K562 (cell line): ENCODE measurements around the gene TGFBR2. TPM values are rescaled to one million over a fixed set of nuclear protein-coding genes. Genes with fewer than 3 reads are reported as not detected.

Source experiments
- ATAC-seq: fragments of 200-7000 bp; cut with Tn5 transposase; 3 replicates; pipeline ENCODE4 v1.9.1; 2020; ENCODE audit warnings: moderate library complexity
- BruUV-seq: library from RNA; stranded (reverse); fragments of 400-500 nt; replicated peaks from 2 replicates; lab custom pipeline; 2021; lab: Mats Ljungman, UMichigan
- CTCF ChIA-PET: fragments of 300-600 bp; formaldehyde crosslinking; extraction: SDS; loops from one replicate; lab custom pipeline; 2021; ENCODE audit warnings: low intra/inter-chr PET ratio; lab: Yijun Ruan, JAX
- POLR2A ChIA-PET: fragments of 300-600, 350-650 bp; sonication (Branson Sonifier 250); formaldehyde crosslinking; extraction: SDS; loops from one replicate; lab custom pipeline; 2021; ENCODE audit warnings: antibody characterized with exemption, inconsistent platforms; lab: Yijun Ruan, JAX
- DNase-seq, 4 experiments: peaks; one replicate each; pipeline versions ENCODE4 v3.0.0 to v3.0.0-alpha.2; 2011 to 2018; ENCODE audit warnings: low spot score in 3 of 4, mixed read lengths in 3 of 4; ENCODE audit errors: extremely low read depth in 1 of 4
- FAIRE-seq: peaks from 2 replicates; lab custom pipeline; 2011; peaks lifted over from hg19 to GRCh38; lab: Jason Lieb, UNC
- H2AFZ ChIP-seq: 2 replicates; pipeline ENCODE4 v1.6.0; 2011; ENCODE audit warnings: low read depth, low read length, control low read depth, inconsistent platforms
- H3K27ac ChIP-seq: fragments of 200-600 bp; 3 replicates; pipeline ENCODE4 v1.8.0; 2011; ENCODE audit warnings: low read depth, mild to moderate bottlenecking, control low read depth, inconsistent platforms, low read length, moderate library complexity, mixed read lengths; ENCODE audit errors: extremely low read depth
- H3K27me3 ChIP-seq, 2 experiments: fragments of 300-600 bp in 1 of 2; 2 replicates in 1 of 2; 3 replicates in 1 of 2; pipeline versions ENCODE4 v1.6.0 to v1.8.0; 2011; ENCODE audit warnings: inconsistent platforms in 2 of 2, low read length in 2 of 2, mild to moderate bottlenecking in 1 of 2, mixed read lengths in 1 of 2, moderate library complexity in 1 of 2; ENCODE audit not compliant: control insufficient read depth in 2 of 2, insufficient read depth in 2 of 2
- H3K36me3 ChIP-seq: fragments of 300-600 bp; 3 replicates; pipeline ENCODE4 v1.8.0; 2011; ENCODE audit warnings: mild to moderate bottlenecking, low read length, inconsistent platforms; ENCODE audit not compliant: control insufficient read depth, insufficient read depth
- H3K4me1 ChIP-seq, 2 experiments: fragments of 200-600 bp in 1 of 2; replicated peaks in 1 of 2; 2 replicates in 1 of 2; 3 replicates in 1 of 2; pipeline versions ENCODE4 v1.5.1 to v1.8.0; 2011; ENCODE audit warnings: inconsistent platforms in 2 of 2, low read length in 2 of 2, mild to moderate bottlenecking in 1 of 2, mixed read lengths in 1 of 2, moderate library complexity in 1 of 2; ENCODE audit not compliant: control insufficient read depth in 2 of 2, insufficient read depth in 2 of 2
- H3K4me2 ChIP-seq: 2 replicates; pipeline ENCODE4 v1.6.1; 2011; ENCODE audit warnings: low read length, control low read depth, inconsistent platforms, mixed read lengths; ENCODE audit not compliant: insufficient read depth
- H3K4me3 ChIP-seq: fragments of 200-600 bp; sonication (generic), shearing (Covaris generic); 2 replicates; pipeline ENCODE4 v1.5.1; 2016; ENCODE audit warnings: control low read depth, inconsistent platforms
- H3K79me2 ChIP-seq: fragments of 200-600 bp; 3 replicates; pipeline ENCODE4 v1.8.0; 2011; ENCODE audit warnings: low read length, inconsistent platforms; ENCODE audit not compliant: control insufficient read depth, insufficient read depth
- H3K9ac ChIP-seq, 2 experiments: 2 replicates each; pipeline versions ENCODE4 v1.6.0 to v1.6.1; 2011; ENCODE audit warnings: low read depth in 2 of 2, low read length in 2 of 2, control low read depth in 1 of 2, inconsistent platforms in 1 of 2, mild to moderate bottlenecking in 1 of 2, mixed read lengths in 1 of 2; ENCODE audit not compliant: insufficient read depth in 1 of 2
- H3K9me1 ChIP-seq: one replicate; pipeline ENCODE4 v1.6.0; 2011; ENCODE audit warnings: inconsistent platforms, mild to moderate bottlenecking, low read length, moderate library complexity; ENCODE audit not compliant: control insufficient read depth, insufficient read depth
- H3K9me3 ChIP-seq: replicated peaks from 2 replicates; pipeline ENCODE4 v1.5.1; 2011; ENCODE audit warnings: low read depth, low read length, inconsistent platforms; ENCODE audit not compliant: control insufficient read depth, insufficient read depth
- H4K20me1 ChIP-seq: replicated peaks from 2 replicates; pipeline ENCODE4 v1.6.1; 2011; ENCODE audit warnings: low read length, inconsistent platforms, mixed read lengths; ENCODE audit not compliant: control insufficient read depth, insufficient read depth
- BRD4 ChIP-seq: fragments of 200-600 bp; sonication (generic); IDR thresholded peaks from 2 replicates; pipeline ENCODE4 v1.6.1; 2017; ENCODE audit warnings: inconsistent platforms
- GABPA ChIP-seq: fragments of 200-800 bp; sonication (Bioruptor generic); conservative IDR thresholded peaks from 2 replicates; pipeline ENCODE4 v1.6.1; 2016; ENCODE audit warnings: low read depth, missing genetic modification characterization, missing compliant biosample characterization
- GTF2E2 ChIP-seq: fragments of 200-800 bp; sonication (Bioruptor generic); IDR thresholded peaks from 2 replicates; pipeline ENCODE4 v1.6.1; 2016; ENCODE audit warnings: missing genetic modification characterization, missing compliant biosample characterization
- POLR2A ChIP-seq: fragments of 450-650 bp; conservative IDR thresholded peaks from 2 replicates; pipeline ENCODE4 v1.6.1; 2016
- STAT5A ChIP-seq: IDR thresholded peaks from 2 replicates; pipeline ENCODE4 v1.6.1; 2012; ENCODE audit warnings: low read length, inconsistent platforms, borderline replicate concordance
- ZEB2 ChIP-seq: fragments of 450-650 bp; IDR thresholded peaks from 2 replicates; pipeline ENCODE4 v1.6.1; 2016
- ZNF316 ChIP-seq: fragments of 450-650 bp; IDR thresholded peaks from 2 replicates; pipeline ENCODE4 v1.6.1; 2016
- in situ Hi-C: fragments of 300-500 bp; cut with MboI; formaldehyde crosslinking; loops from 4 replicates; pipeline ENCODE4 v1.15.0; 2018; ENCODE audit warnings: inconsistent platforms, mixed read lengths
- intact Hi-C: fragments of 100-400 bp; cut with micrococcal nuclease; formaldehyde crosslinking; loops from 2 replicates; pipeline ENCODE4 v1.14.2; 2022
- polyA plus RNA-seq, 8 experiments: library from polyadenylated mRNA; depleted of rRNA in 4 of 8; stranded (reverse) in 5 of 8; unstranded in 3 of 8; fragments of >200 nt; fragmentation: Nextera tagmentation in 2 of 8; fragmentation: Illumina TruSeq in 1 of 8; extraction: Ambion mirVana in 2 of 8; extraction: Trizol in 1 of 8; gene quantifications; 2 replicates each; pipeline versions ENCODE4 v1.2.1 to v1.2.3, GENCODE V29; 2011 to 2014; ENCODE audit warnings: inconsistent platforms in 1 of 8, missing spikeins in 1 of 8
- total RNA-seq, 7 experiments: library from RNA; depleted of rRNA in 6 of 7; stranded (reverse); fragments of >200 nt in 6 of 7; fragmentation: Illumina TruSeq in 2 of 7; extraction: Trizol in 2 of 7; gene quantifications; 2 replicates each; pipeline versions ENCODE4 v1.2.1 to v1.2.3, GENCODE V29; 2011 to 2021; ENCODE audit warnings: low replicate concordance in 1 of 7
- TF ChIP-seq, protein P1 (sequence below): fragments of 450-650 bp; IDR thresholded peaks from 2 replicates; pipeline ENCODE4 v1.6.1; 2014; ENCODE audit warnings: low read depth, mild to moderate bottlenecking, moderate library complexity, borderline replicate concordance
- TF ChIP-seq, protein P2 (sequence below): fragments of 450-650 bp; formaldehyde crosslinking; IDR thresholded peaks from 2 replicates; pipeline ENCODE4 v1.4.0; 2020; ENCODE audit warnings: mild to moderate bottlenecking, moderate library complexity
- TF ChIP-seq, protein P3 (sequence below), 3 experiments: fragments of 200-800 bp in 1 of 3; sonication (Bioruptor generic) in 1 of 3; sonication (generic) in 1 of 3; formaldehyde crosslinking in 1 of 3; IDR thresholded peaks; 2 replicates each; pipeline versions ENCODE4 v1.6.1 to v1.8.0; 2016 to 2022; ENCODE audit warnings: mild to moderate bottlenecking in 2 of 3, missing compliant biosample characterization in 2 of 3, missing genetic modification characterization in 2 of 3, missing genetic modification reagents in 1 of 3
- TF ChIP-seq, protein P4 (sequence below): fragments of 250-450 bp; sonication (Bioruptor Pico); IDR thresholded peaks from 2 replicates; pipeline ENCODE4 v1.9.0; 2021; ENCODE audit warnings: mild to moderate bottlenecking
- TF ChIP-seq, protein P5 (sequence below), 2 experiments: IDR thresholded peaks in 1 of 2; conservative IDR thresholded peaks in 1 of 2; 2 replicates each; pipeline ENCODE4 v1.6.1; 2016; ENCODE audit warnings: low read depth in 2 of 2, mild to moderate bottlenecking in 1 of 2, missing compliant biosample characterization in 1 of 2, missing genetic modification characterization in 1 of 2, moderate library complexity in 1 of 2
- TF ChIP-seq, protein P6 (sequence below): IDR thresholded peaks from 2 replicates; pipeline ENCODE4 v1.6.1; 2012; ENCODE audit warnings: low read depth, low read length, improper control_type of control experiment, borderline replicate concordance
- TF ChIP-seq, protein P7 (sequence below): fragments of 250-450 bp; sonication (Bioruptor Pico); IDR thresholded peaks from 2 replicates; pipeline ENCODE4 v1.6.1; 2021; ENCODE audit warnings: mild to moderate bottlenecking

TGFBR2 gene
- total and polyA plus RNA-seq, 9 of the 15 experiments (the other 6 are each of a cell fraction or from before 2014, with no cell fraction given) = 0.11 to 0.84 (median 0.24) TPM

DNA sequence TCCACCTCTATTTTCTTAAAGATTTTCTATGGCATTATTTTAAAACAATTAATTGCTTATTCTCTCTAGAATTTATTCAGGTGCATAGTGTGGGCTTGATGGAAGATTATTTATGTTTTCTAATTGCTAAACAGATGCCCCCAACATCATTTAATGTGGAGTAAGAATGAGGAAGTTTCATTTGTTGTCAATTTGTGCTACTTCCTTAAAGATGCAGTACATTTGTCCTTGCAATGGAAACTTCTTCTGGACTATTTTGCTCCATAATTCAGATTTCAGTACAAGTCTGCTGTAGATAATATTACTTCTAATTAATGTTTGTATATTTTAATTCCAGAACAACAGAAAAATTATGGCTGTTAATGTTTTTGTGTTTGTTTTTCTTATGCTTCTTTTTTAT, 104.8 kb downstream of the TGFBR2 start:
- TF ChIP-seq GTF2E2 (tag) = no peak
- TF ChIP-seq, protein P1, sequence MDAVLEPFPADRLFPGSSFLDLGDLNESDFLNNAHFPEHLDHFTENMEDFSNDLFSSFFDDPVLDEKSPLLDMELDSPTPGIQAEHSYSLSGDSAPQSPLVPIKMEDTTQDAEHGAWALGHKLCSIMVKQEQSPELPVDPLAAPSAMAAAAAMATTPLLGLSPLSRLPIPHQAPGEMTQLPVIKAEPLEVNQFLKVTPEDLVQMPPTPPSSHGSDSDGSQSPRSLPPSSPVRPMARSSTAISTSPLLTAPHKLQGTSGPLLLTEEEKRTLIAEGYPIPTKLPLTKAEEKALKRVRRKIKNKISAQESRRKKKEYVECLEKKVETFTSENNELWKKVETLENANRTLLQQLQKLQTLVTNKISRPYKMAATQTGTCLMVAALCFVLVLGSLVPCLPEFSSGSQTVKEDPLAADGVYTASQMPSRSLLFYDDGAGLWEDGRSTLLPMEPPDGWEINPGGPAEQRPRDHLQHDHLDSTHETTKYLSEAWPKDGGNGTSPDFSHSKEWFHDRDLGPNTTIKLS = no peak
- no peak for TF ChIP-seq POLR2A
- TF ChIP-seq, protein P2, sequence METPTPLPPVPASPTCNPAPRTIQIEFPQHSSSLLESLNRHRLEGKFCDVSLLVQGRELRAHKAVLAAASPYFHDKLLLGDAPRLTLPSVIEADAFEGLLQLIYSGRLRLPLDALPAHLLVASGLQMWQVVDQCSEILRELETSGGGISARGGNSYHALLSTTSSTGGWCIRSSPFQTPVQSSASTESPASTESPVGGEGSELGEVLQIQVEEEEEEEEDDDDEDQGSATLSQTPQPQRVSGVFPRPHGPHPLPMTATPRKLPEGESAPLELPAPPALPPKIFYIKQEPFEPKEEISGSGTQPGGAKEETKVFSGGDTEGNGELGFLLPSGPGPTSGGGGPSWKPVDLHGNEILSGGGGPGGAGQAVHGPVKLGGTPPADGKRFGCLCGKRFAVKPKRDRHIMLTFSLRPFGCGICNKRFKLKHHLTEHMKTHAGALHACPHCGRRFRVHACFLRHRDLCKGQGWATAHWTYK (CRISPR knock-in tag) = no peak
- TF ChIP-seq ZNF316 = no peak
- TF ChIP-seq, protein P3, sequence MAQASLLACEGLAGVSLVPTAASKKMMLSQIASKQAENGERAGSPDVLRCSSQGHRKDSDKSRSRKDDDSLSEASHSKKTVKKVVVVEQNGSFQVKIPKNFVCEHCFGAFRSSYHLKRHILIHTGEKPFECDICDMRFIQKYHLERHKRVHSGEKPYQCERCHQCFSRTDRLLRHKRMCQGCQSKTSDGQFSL (CRISPR knock-in tag; IDR thresholded peaks at IDR 0.05) = no peak
- TF ChIP-seq, protein P3 (tag; IDR thresholded peaks at IDR 0.05) = no peak
- TF ChIP-seq, protein P4, sequence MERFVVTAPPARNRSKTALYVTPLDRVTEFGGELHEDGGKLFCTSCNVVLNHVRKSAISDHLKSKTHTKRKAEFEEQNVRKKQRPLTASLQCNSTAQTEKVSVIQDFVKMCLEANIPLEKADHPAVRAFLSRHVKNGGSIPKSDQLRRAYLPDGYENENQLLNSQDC (CRISPR knock-in tag) = no peak
- TF ChIP-seq GABPA (tag) = no peak
- TF ChIP-seq, protein P5, sequence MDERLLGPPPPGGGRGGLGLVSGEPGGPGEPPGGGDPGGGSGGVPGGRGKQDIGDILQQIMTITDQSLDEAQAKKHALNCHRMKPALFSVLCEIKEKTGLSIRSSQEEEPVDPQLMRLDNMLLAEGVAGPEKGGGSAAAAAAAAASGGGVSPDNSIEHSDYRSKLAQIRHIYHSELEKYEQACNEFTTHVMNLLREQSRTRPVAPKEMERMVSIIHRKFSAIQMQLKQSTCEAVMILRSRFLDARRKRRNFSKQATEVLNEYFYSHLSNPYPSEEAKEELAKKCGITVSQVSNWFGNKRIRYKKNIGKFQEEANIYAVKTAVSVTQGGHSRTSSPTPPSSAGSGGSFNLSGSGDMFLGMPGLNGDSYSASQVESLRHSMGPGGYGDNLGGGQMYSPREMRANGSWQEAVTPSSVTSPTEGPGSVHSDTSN (CRISPR knock-in tag; IDR thresholded peaks at IDR 0.05; ENCODE audit: low read depth) = no peak
- TF ChIP-seq, protein P5 (tag; conservative IDR thresholded peaks at IDR 0.05; ENCODE audit: low read depth) = no peak
- TF ChIP-seq, protein P6, sequence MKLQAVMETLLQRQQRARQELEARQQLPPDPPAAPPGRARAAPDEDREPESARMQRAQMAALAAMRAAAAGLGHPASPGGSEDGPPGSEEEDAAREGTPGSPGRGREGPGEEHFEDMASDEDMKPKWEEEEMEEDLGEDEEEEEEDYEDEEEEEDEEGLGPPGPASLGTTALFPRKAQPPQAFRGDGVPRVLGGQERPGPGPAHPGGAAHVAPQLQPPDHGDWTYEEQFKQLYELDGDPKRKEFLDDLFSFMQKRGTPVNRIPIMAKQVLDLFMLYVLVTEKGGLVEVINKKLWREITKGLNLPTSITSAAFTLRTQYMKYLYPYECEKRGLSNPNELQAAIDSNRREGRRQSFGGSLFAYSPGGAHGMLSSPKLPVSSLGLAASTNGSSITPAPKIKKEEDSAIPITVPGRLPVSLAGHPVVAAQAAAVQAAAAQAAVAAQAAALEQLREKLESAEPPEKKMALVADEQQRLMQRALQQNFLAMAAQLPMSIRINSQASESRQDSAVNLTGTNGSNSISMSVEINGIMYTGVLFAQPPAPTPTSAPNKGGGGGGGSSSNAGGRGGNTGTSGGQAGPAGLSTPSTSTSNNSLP = no peak
- TF ChIP-seq STAT5A = no peak
- no peak for TF ChIP-seq BRD4
- TF ChIP-seq ZEB2 = no peak
- TF ChIP-seq, protein P7, sequence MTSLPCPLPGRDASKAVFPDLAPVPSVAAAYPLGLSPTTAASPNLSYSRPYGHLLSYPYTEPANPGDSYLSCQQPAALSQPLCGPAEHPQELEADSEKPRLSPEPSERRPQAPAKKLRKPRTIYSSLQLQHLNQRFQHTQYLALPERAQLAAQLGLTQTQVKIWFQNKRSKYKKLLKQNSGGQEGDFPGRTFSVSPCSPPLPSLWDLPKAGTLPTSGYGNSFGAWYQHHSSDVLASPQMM (CRISPR knock-in tag) = no peak
- no TSS peak for BruUV-seq
- in situ Hi-C loops (no loop called here), intact Hi-C loops (no loop called here)
- Histone ChIP-seq H3K79me2 (no peaks in the 10 kb centered on the region), H3K4me2 (no peak overlapping the region), H3K4me3 (no peak overlapping the region), H2AFZ (no peak overlapping the region), H3K36me3 (no peaks in the 10 kb centered on the region), H3K9me3 (no peaks in the 10 kb centered on the region), H4K20me1 (no peaks in the 10 kb centered on the region), H3K9ac (no peak overlapping the region), H3K27ac (no peak overlapping the region), H3K9me1 (no peaks in the 10 kb centered on the region), H3K4me1 (no peaks in the 10 kb centered on the region), H3K27me3 (no peaks in the 10 kb centered on the region)
- ATAC-seq (no peak), FAIRE-seq (no peak), DNase-seq (no peak)
- ChIA-PET CTCF (no interaction called here), POLR2A (no interaction called here)
